ENCODE data around the gene PDCD2L. TPM values are rescaled to one million over a fixed set of nuclear protein-coding genes. Genes with fewer than 3 reads are reported as not detected.
"Not testable (repeated sequence)": the region's sequence is repeated elsewhere in the genome, so short reads cannot be mapped to it uniquely, and the experiment has no call there.

The PDCD2L gene
- total RNA-seq, 1 donor from 2014 or later = 20.4 TPM

DNA sequence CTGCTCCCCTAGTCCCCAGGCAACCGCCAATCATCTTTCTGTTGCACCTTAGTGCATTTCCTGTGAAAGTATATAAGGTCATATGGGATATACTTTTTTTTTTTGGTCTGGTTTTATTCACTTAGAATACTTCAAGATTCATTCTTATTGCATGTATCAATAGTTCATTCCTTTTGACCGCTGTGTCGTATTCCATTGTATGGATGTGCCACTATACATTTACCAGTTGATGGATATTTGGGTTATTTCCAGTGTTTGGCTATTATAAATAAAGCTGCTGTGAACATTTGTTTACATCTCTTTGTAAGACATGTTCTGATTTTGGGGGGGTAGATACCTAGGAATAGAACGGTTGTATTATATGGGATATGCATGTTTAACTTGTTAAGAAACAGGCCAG is 14.1 kb downstream of the PDCD2L start:
- no peak for DNase-seq

- no peak for DNase-seq
Observed at GRCh38 chr19:34426096-34426661, 22.0 kb downstream of the PDCD2L start.

GRCh38 chr19:34428549-34429285 is 24.5 kb downstream of the PDCD2L start:
- peak; percentile 50 for DNase-seq

- DNase-seq = no peak
Observed at GRCh38 chr19:34429553-34429952, 25.4 kb downstream of the PDCD2L start.

- DNase-seq = peak; percentile 82
Observed at GRCh38 chr19:34430738-34431625, 26.8 kb downstream of the PDCD2L start.

- no peak for DNase-seq
Observed at GRCh38 chr19:34431681-34432402, 27.6 kb downstream of the PDCD2L start.

GRCh38 chr19:34432797-34433196 is 28.6 kb downstream of the PDCD2L start:
- peak; percentile 62 for DNase-seq

DNA sequence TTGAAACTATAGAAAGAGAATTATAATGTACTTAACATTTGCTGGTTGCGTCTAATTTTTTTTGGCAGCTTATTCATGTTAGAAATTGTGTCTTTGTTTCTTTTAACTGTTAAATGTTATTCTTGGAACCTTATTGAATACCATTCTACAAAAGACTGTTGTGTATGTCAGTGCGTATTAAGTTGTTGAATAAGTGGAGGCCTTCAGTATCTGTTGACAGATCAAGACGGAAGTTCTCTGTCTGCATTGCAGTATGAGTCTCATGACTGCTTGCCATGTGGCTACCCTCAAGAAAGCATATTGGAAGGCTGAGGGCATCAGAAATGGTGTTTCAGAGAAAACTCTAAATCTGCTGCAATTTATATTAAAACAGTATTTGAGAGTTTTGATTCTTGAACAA is 32.5 kb downstream of the PDCD2L start:
- peak; percentile 66 for DNase-seq

GRCh38 chr19:34448191-34448590 is 44.0 kb downstream of the PDCD2L start:
- DNase-seq = no peak

DNA sequence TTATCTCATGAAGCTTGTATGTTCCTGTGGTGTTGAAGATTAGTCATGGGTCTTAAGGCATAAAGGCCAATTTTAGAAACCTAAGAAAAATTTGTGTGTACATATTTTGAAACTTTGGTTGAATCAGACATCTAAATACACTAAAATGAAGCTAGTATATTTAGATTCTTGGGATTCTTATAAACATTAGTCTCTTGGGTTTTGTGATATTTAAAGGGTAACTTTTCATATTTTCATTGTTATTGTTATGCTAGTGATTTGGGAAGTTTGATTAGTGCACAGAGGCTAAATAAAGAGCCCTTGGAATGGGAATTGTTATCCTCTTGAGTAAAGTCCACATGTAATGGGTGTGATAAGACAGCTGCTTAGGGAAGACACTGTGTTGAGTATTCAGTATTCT is 48.5 kb downstream of the PDCD2L start:
- no peak for DNase-seq

GRCh38 chr19:34454091-34454490 is 49.9 kb downstream of the PDCD2L start:
- no peak for DNase-seq

DNA sequence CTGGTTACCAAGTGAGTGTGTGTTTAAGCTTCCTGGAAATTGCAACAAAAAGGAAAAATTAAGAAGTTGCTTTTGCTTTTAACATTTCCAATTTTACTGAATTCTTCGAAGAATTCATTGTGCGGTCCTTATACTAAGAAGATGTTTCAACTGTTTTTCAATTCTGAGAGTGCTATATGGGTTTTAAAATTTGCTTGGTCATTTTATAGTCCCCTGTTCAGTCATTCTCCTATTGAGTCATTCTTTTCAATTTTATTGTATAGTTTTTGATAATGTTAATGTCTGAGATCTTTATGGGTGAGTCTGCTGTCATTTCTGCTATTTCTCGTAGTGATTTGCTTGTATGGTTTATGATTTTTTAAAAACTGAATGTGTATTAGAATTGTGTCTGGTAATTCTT is 50.5 kb downstream of the PDCD2L start:
- no peak for DNase-seq

GRCh38 chr19:34455783-34456480 is 51.7 kb downstream of the PDCD2L start:
- DNase-seq = not testable (repeated sequence)

DNA sequence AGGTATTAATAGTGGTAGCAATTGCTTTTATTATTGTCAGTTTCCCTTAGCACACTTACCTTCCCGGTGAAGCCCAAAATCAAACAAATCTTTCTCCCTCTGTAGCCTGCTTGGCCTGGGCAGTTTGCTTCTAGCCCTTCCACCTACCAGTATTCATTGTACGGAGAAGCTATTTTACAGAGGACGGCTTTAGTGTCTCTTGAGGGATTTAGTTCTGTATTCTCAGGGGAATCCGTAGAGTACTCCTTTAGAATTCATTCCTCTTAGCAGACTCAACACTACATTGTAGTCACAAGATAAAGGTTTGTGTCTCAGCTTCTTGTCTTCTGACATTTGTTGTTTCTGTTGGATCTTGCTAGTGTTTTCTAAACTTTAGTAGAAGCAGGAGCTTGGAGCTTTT is 53.2 kb downstream of the PDCD2L start:
- DNase-seq = no peak

GRCh38 chr19:34458677-34459076 is 54.5 kb downstream of the PDCD2L start:
- no peak for DNase-seq

- no peak for DNase-seq
Observed at GRCh38 chr19:34459614-34460013, 55.4 kb downstream of the PDCD2L start.

DNA sequence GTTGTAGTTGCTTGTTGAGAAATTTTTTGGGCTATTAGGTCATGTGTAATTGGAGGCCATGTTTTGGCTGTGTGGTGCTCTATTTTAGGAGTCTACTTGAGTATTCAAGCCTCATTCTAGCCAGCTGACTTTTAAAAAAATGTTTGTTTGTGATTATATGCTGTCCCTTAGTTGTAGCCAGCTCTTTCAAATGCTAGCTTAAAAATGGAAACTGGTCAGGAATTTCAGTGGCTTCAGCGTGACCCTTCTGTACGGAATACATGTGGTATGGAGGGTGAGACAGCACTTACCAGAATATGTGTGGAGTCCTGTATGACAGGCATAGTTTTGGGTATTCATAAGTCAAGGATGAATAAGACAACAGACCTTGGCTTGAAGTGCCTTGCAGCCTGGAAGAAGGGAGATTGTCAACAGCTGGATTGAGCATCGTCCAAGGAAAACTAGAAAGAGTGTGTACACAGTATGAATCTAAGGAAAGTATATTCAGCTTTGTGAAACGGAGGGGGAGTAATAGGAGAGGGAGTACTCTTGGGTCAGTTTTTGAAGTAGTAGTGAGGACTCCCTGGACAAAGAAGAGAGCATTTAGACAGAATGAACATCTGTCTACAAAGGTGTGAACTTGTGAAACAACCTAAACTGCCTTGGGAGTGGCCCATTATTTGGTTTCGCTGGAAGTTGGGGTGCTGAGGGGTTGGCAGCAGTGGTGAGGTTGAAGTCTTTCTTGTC is 57.3 kb downstream of the PDCD2L start:
- DNase-seq = no peak

DNA sequence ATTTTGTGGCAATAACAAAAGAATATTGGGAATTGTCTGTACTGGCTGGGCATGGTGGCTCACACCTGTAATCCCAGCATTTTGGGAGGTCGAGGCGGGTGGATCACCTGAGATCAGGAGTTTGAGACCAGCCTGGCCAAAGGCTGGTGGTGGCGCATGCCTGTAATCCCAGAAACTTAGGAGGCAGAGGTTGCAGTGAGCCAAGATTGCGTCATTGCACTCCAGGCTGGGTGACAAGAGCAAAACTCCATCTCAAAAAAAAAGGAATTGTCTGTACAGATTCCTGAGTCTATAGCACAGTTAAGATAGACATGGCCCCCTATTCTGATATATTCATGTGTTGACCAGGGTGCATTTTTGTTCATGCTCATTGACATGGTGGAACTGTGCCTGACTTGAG is 60.6 kb downstream of the PDCD2L start:
- DNase-seq = not testable (repeated sequence)

DNA sequence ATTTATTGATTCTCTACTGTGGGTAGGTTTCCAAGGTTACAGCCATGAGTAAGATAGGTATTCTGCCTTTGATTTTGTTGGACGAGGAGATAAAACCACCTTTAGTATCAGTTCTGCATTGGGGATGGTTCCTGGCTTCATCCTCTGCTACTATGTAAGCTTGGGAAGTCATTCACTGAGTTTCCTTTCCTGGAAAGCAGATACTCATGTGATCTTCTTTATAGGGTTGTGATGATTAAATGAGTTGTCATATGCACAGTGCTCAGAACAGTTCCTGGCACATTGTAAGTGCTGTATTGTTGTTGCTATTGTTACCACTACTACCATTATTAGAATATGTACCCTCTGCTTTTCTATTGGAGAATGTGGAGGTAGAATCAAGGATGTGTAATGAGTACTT is 64.2 kb downstream of the PDCD2L start:
- peak; percentile 68 for DNase-seq

DNA sequence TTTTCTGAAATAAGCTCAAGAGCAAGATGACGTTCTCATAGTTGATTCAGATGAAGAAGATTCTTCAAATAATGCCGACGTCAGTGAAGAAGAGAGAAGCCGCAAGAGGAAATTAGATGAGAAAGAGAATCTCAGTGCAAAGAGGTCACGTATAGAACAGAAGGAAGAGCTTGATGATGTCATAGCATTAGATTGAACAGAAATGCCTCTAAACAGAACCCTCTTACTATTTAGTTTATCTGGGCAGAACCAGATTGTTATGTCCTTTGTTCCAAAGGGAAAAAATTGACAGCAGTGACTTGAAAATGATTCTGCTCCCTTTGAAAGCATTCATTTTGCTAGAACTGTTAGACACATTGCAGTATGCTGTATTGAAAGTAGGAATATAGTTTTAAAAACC is 64.8 kb downstream of the PDCD2L start:
- DNase-seq = not testable (repeated sequence)

DNA sequence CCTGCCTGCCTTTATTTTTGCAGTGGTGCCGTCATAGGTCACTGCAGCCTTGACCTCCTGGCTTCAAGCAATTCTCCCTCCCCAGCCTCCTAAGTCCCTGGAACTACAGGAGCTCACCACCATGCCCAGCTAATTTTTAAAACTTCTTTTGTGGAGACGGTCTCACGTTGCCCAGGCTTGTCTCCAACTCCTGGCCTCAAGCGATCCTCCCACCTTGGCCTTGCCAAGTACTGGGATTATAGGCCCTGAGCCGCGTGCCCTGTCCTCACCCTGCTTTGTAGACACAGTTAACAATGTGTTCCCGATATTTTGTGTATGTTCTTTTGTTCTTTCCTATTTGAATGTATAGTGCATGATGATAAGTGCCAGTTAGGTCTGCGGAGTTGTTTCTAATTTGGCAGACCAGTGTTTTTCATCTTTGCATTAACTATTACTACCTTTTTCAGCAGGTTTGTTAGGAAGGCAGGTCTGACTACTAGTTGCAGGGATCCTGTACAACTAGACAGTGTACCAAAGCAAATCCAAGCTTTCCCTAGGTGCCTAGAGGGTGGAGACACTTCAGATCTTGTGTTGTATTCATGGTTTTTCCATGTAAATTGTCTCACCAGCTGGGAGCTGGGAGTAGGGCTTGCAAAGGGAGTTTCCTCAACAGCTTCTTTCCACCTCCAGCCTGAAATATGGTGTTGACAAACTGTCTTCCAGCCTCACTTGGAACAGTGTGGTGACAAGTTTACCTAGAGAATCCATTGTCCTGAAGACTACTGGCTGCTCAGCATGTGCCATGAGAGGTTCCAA is 67.9 kb downstream of the PDCD2L start:
- no peak for DNase-seq
